H1 (cell line): Measurements from ENCODE around the gene KRT24. TPM values are rescaled to one million over a fixed set of nuclear protein-coding genes. Genes with fewer than 3 reads are reported as not detected.

ENCODE experiments used
- CTCF ChIA-PET: fragments of 300-600 bp; sonication (Branson Sonifier 250); formaldehyde crosslinking; loops from one replicate; lab custom pipeline; 2021; ENCODE audit not compliant: partially characterized antibody; lab: Charles Lee
- POLR2A ChIA-PET: fragments of 300-600 bp; sonication (Branson Sonifier 250); formaldehyde crosslinking; loops from one replicate; lab custom pipeline; 2021; ENCODE audit warnings: inconsistent platforms; ENCODE audit not compliant: partially characterized antibody; lab: Charles Lee
- DNase-seq, 2 experiments: peaks; one replicate each; pipeline versions ENCODE4 v3.0.0 to v3.0.0-alpha.2; 2010 to 2022; ENCODE audit warnings: low spot score in 2 of 2, low read depth in 1 of 2, mixed read lengths in 1 of 2
- FAIRE-seq: peaks from 2 replicates; lab custom pipeline; 2011; peaks lifted over from hg19 to GRCh38; lab: Jason Lieb, UNC
- H2AFZ ChIP-seq: 2 replicates; pipeline ENCODE4 v1.8.1; 2012; ENCODE audit warnings: low read length, inconsistent platforms
- H2AK5ac ChIP-seq: 2 replicates; pipeline ENCODE4 v1.6.1; 2013; ENCODE audit warnings: low read depth, low read length
- H2BK120ac ChIP-seq: replicated peaks from 2 replicates; pipeline ENCODE3; 2013; ENCODE audit warnings: low read depth, low read length, inconsistent platforms
- H2BK12ac ChIP-seq: 2 replicates; pipeline ENCODE4 v1.6.1; 2013; ENCODE audit warnings: low read depth, low read length
- H2BK15ac ChIP-seq: 2 replicates; pipeline ENCODE4 v1.6.1; 2013; ENCODE audit warnings: low read length
- H2BK20ac ChIP-seq: 2 replicates; pipeline ENCODE4 v1.6.1; 2013; ENCODE audit warnings: low read length
- H2BK5ac ChIP-seq: 2 replicates; pipeline ENCODE4 v1.6.1; 2013; ENCODE audit warnings: low read depth, low read length
- H3K14ac ChIP-seq: 2 replicates; pipeline ENCODE4 v1.6.1; 2013; ENCODE audit warnings: inconsistent platforms; ENCODE audit not compliant: insufficient read length
- H3K18ac ChIP-seq: 2 replicates; pipeline ENCODE4 v1.6.1; 2013; ENCODE audit warnings: low read length; ENCODE audit errors: extremely low read depth
- H3K23ac ChIP-seq: 2 replicates; pipeline ENCODE4 v1.6.1; 2013; ENCODE audit warnings: inconsistent platforms; ENCODE audit not compliant: insufficient read length
- H3K23me2 ChIP-seq: 2 replicates; pipeline ENCODE4 v1.6.1; 2013; ENCODE audit warnings: low read depth, low read length
- H3K27ac ChIP-seq: 2 replicates; pipeline ENCODE4 v1.6.1; 2011; ENCODE audit warnings: low read depth, low read length, inconsistent platforms
- H3K27me3 ChIP-seq, 4 experiments: replicated peaks in 1 of 4; 1 replicate in 1 of 4; 2 replicates in 3 of 4; pipeline versions ENCODE4 v1.6.1 to v1.8.1; 2011 to 2013; ENCODE audit warnings: low read length in 3 of 4, mild to moderate bottlenecking in 3 of 4, inconsistent platforms in 2 of 4, mixed read lengths in 2 of 4, moderate library complexity in 1 of 4; ENCODE audit not compliant: control insufficient read depth in 3 of 4, insufficient read depth in 3 of 4; ENCODE audit errors: extremely low read depth in 1 of 4
- H3K36me3 ChIP-seq, 4 experiments: 2 replicates each; pipeline versions ENCODE4 v1.6.1 to v1.8.1; 2011 to 2013; ENCODE audit warnings: mild to moderate bottlenecking in 4 of 4, low read length in 3 of 4, moderate library complexity in 2 of 4, control low read depth in 1 of 4, inconsistent platforms in 1 of 4; ENCODE audit not compliant: insufficient read depth in 4 of 4, control insufficient read depth in 2 of 4
- H3K4ac ChIP-seq: replicated peaks from 2 replicates; pipeline ENCODE3; 2013; ENCODE audit warnings: low read length, low read depth, mixed read lengths, inconsistent platforms; ENCODE audit not compliant: insufficient read length
- H3K4me1 ChIP-seq, 4 experiments: replicated peaks in 1 of 4; 1 replicate in 1 of 4; 2 replicates in 3 of 4; pipeline versions ENCODE4 v1.6.1 to v1.8.1; 2011 to 2013; ENCODE audit warnings: low read length in 3 of 4, inconsistent platforms in 2 of 4, mixed read lengths in 1 of 4; ENCODE audit not compliant: insufficient read depth in 4 of 4, control insufficient read depth in 3 of 4
- H3K4me2 ChIP-seq, 2 experiments: 2 replicates each; pipeline versions ENCODE4 v1.6.1 to v1.8.1; 2011 to 2013; ENCODE audit warnings: low read depth in 2 of 2, low read length in 2 of 2, control low read depth in 1 of 2, inconsistent platforms in 1 of 2, mild to moderate bottlenecking in 1 of 2; ENCODE audit not compliant: insufficient read depth in 1 of 2
- H3K4me3 ChIP-seq, 4 experiments: fragments of 200-600, 300-600 bp in 1 of 4; sonication (generic), shearing (Covaris generic), sonication (Bioruptor Twin) in 1 of 4; 2 replicates each; pipeline versions ENCODE4 v1.5.1 to v1.8.1; 2011 to 2016; ENCODE audit warnings: low read length in 4 of 4, low read depth in 3 of 4, control low read depth in 2 of 4, inconsistent platforms in 2 of 4, mild to moderate bottlenecking in 2 of 4, mixed read lengths in 1 of 4, moderate library complexity in 1 of 4; ENCODE audit not compliant: insufficient read depth in 2 of 4; ENCODE audit errors: extremely low read depth in 1 of 4
- H3K56ac ChIP-seq: replicated peaks from 2 replicates; pipeline ENCODE3; 2013; ENCODE audit warnings: low read depth, mild to moderate bottlenecking, mixed read lengths, low read length, inconsistent platforms; ENCODE audit not compliant: insufficient read length
- H3K79me1 ChIP-seq: 2 replicates; pipeline ENCODE4 v1.6.1; 2013; ENCODE audit warnings: low read depth, low read length, control low read depth
- H3K79me2 ChIP-seq, 2 experiments: 2 replicates each; pipeline versions ENCODE4 v1.6.1 to v1.8.1; 2012 to 2013; ENCODE audit warnings: low read length in 2 of 2, mild to moderate bottlenecking in 2 of 2, inconsistent platforms in 1 of 2; ENCODE audit not compliant: insufficient read depth in 2 of 2, control insufficient read depth in 1 of 2
- H3K9ac ChIP-seq, 4 experiments: replicated peaks in 1 of 4; 1 replicate in 1 of 4; 2 replicates in 3 of 4; pipeline versions ENCODE4 v1.6.1 to v1.8.1; 2011 to 2013; ENCODE audit warnings: low read depth in 3 of 4, low read length in 3 of 4, control low read depth in 2 of 4, mild to moderate bottlenecking in 2 of 4, moderate library complexity in 2 of 4, inconsistent platforms in 1 of 4; ENCODE audit errors: extremely low read depth in 1 of 4
- H3K9me3 ChIP-seq, 2 experiments: 2 replicates each; pipeline versions ENCODE4 v1.6.1 to v1.8.1; 2012 to 2013; ENCODE audit warnings: mild to moderate bottlenecking in 2 of 2, moderate library complexity in 2 of 2, control low read depth in 1 of 2, inconsistent platforms in 1 of 2, low read depth in 1 of 2, low read length in 1 of 2, mixed read lengths in 1 of 2; ENCODE audit not compliant: insufficient read depth in 2 of 2
- H4K20me1 ChIP-seq, 2 experiments: replicated peaks in 1 of 2; 2 replicates each; pipeline versions ENCODE3 to v1.8.1; 2011 to 2013; ENCODE audit warnings: inconsistent platforms in 2 of 2, low read length in 2 of 2, mild to moderate bottlenecking in 1 of 2; ENCODE audit not compliant: insufficient read depth in 2 of 2, control insufficient read depth in 1 of 2
- H4K5ac ChIP-seq: 2 replicates; pipeline ENCODE4 v1.6.1; 2013; ENCODE audit warnings: low read length, low read depth, mixed read lengths, inconsistent platforms; ENCODE audit not compliant: insufficient read length
- H4K8ac ChIP-seq: 2 replicates; pipeline ENCODE4 v1.8.0; 2013; ENCODE audit warnings: mild to moderate bottlenecking, moderate library complexity, low read length, inconsistent platforms; ENCODE audit not compliant: insufficient read depth; ENCODE audit errors: extremely low read depth
- H4K91ac ChIP-seq: replicated peaks from 2 replicates; pipeline ENCODE3; 2013; ENCODE audit warnings: low read length, mixed read lengths, inconsistent platforms; ENCODE audit not compliant: insufficient read length
- BCL11A ChIP-seq, 2 experiments: IDR thresholded peaks; one replicate each; pipeline ENCODE4 v1.6.1; 2011; ENCODE audit warnings: low read depth in 2 of 2, low read length in 2 of 2, mild to moderate bottlenecking in 2 of 2
- EP300 ChIP-seq, 2 experiments: IDR thresholded peaks; 1 replicate in 1 of 2; 2 replicates in 1 of 2; pipeline ENCODE4 v1.6.1; 2011 to 2012; ENCODE audit warnings: low read depth in 2 of 2, low read length in 2 of 2, mild to moderate bottlenecking in 2 of 2, borderline replicate concordance in 1 of 2, inconsistent platforms in 1 of 2, moderate library complexity in 1 of 2
- SP2 ChIP-seq: IDR thresholded peaks from 2 replicates; pipeline ENCODE4 v1.6.1; 2012; ENCODE audit warnings: mild to moderate bottlenecking, low read length, inconsistent platforms
- SP4 ChIP-seq: IDR thresholded peaks from 2 replicates; pipeline ENCODE4 v1.6.1; 2012; ENCODE audit warnings: low read length, inconsistent platforms
- WGBS, 2 experiments: shearing (Covaris generic) in 1 of 2; methylation state at CpG; one replicate each; pipeline versions ENCODE4 v1.1.6 to v1.1.7; 2013 to 2015; ENCODE audit warnings: low lambda C conversion rate in 2 of 2, mixed read lengths in 2 of 2, inconsistent platforms in 1 of 2, low coverage in 1 of 2, missing lambda C conversion rate in 1 of 2; ENCODE audit not compliant: insufficient replicate concordance in 2 of 2, insufficient coverage in 1 of 2, insufficient read length in 1 of 2; ENCODE audit errors: extremely low coverage in 1 of 2, missing lambda C conversion rate in 1 of 2; 5-methylcytosine and 5-hydroxymethylcytosine counted together
- polyA plus RNA-seq, 7 experiments: library from polyadenylated mRNA; depleted of rRNA in 3 of 7; stranded (reverse) in 5 of 7; unstranded in 2 of 7; fragments of >200 nt in 5 of 7; fragments of 200-250 nt in 2 of 7; gene quantifications; 1 replicate in 5 of 7; 2 replicates in 1 of 7; 4 replicates in 1 of 7; pipeline versions ENCODE4 v1.2.1 to v1.2.3, GENCODE V29; 2011 to 2013; ENCODE audit warnings: missing spikeins in 2 of 7, mixed read lengths in 2 of 7
- total RNA-seq: library from RNA; stranded (reverse); fragmentation: NEBNext Ultra II Directional; extraction: Animal tissue kit (Norgen Biotek cat#: 25700); gene quantifications from 2 replicates; pipeline ENCODE4 v1.2.1, GENCODE V29; 2021

The KRT24 gene
- total and polyA plus RNA-seq, 2 of the 8 experiments (the other 6 are each of a cell fraction or from before 2014, with no cell fraction given) = not detected

GRCh38 chr17:40695874-40696472 lies 7.6 kb downstream of the KRT24 start:
- Histone ChIP-seq H3K9ac (no peak overlapping the region), H3K4me3 (no peak overlapping the region), H3K56ac (no peak overlapping the region), H4K8ac (no peak overlapping the region), H2BK20ac (no peak overlapping the region), H3K4ac (no peak overlapping the region)
- TF ChIP-seq EP300 (IDR thresholded peaks at IDR 0.05; ENCODE audit: borderline replicate concordance in 1 of 2, low read depth in 2 of 2, low read length in 2 of 2) = no peak
- TF ChIP-seq BCL11A (IDR thresholded peaks at IDR 0.05; ENCODE audit: low read depth in 2 of 2, low read length in 2 of 2) = no peak
- TF ChIP-seq SP4 = no peak
- no peak for TF ChIP-seq SP2
- TF ChIP-seq, all 59 proteins: peak for 0
- CTCF ChIA-PET = interaction anchor here (0.9 to 2.4 kb wide), 2 partner anchors 15 to 76 kb away, joined by 3 to 7 read pairs; no protein-coding TSS in a partner anchor
- no peaks in the 10 kb centered on the region for H4K20me1 ChIP-seq
- H3K36me3 ChIP-seq = no peaks in the 10 kb centered on the region
- no peak overlapping the region for H2BK120ac ChIP-seq
- H3K79me1 ChIP-seq = no peaks in the 10 kb centered on the region
- H3K14ac ChIP-seq = no peak overlapping the region
- no peak overlapping the region for H2BK5ac ChIP-seq
- H4K91ac ChIP-seq = no peak overlapping the region
- POLR2A ChIA-PET = interaction anchor here (0.9 kb wide), 1 partner anchor 40 kb away, joined by 3 read pairs; no protein-coding TSS in a partner anchor
- H3K9me3 ChIP-seq = no peaks in the 10 kb centered on the region
- no peak overlapping the region for H2AK5ac ChIP-seq
- no peaks in the 10 kb centered on the region for H3K27me3 ChIP-seq
- no peak overlapping the region for H3K18ac ChIP-seq
- DNase-seq = no peak
- H3K4me1 ChIP-seq = no peaks in the 10 kb centered on the region
- WGBS, 2 experiments = 90% methylated on average over 6 of the region's 6 CpGs; no CpG with 5 or more reads in 1 of the 2 experiments
- H2BK15ac ChIP-seq = no peak overlapping the region
- H3K23me2 ChIP-seq = no peaks in the 10 kb centered on the region
- no peak overlapping the region for H3K4me2 ChIP-seq
- H3K23ac ChIP-seq = no peak overlapping the region
- no peak overlapping the region for H2BK12ac ChIP-seq
- no peak overlapping the region for H2AFZ ChIP-seq
- H3K27ac ChIP-seq = no peak overlapping the region
- no peak overlapping the region for H4K5ac ChIP-seq
- FAIRE-seq = no peak
- H3K79me2 ChIP-seq = no peaks in the 10 kb centered on the region
